ENCODE data around the gene IL21.
"Not testable (repeated sequence)": the region's sequence is repeated elsewhere in the genome, so short reads cannot be mapped to it uniquely, and the experiment has no call there.

The IL21 gene

DNA sequence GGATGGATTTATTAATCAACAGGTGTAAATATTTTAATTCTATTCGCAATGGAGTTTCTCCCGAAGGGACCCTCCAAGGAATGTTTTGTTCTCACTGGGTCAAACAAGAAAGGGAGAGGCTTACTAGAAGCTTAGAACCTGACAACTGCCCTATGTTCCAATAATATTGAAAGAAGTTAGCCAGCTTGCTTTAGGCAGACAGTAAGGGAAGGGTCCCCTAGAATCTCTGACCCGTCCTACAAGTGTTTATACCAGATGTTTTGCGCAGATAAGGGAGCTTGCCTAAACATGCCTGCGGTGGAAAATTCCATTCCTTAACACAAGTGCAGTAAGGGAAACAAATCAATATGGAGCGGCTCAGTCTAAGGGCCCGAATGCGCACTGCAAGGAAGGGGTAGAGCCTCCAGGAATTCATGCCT, 17.7 kb downstream of the IL21 start:
- no peak overlapping the region for H3K4me3 ChIP-seq (ENCODE audit: low read length)
- H3K36me3 ChIP-seq (ENCODE audit: insufficient read depth, low read depth, low read length) = no peaks in the 10 kb centered on the region
- no peaks in the 10 kb centered on the region for H3K9me3 ChIP-seq (ENCODE audit: insufficient read depth, low read depth, low read length)
- no peak overlapping the region for H3K9ac ChIP-seq (ENCODE audit: low read depth, low read length)
- peaks cover 8% of the 10 kb centered on the region for H3K4me1 ChIP-seq (ENCODE audit: insufficient read depth, low read length)
- no peak overlapping the region for H3K27ac ChIP-seq (ENCODE audit: low read length)
- H3K27me3 ChIP-seq (ENCODE audit: insufficient read depth, low read length) = no peaks in the 10 kb centered on the region

DNA sequence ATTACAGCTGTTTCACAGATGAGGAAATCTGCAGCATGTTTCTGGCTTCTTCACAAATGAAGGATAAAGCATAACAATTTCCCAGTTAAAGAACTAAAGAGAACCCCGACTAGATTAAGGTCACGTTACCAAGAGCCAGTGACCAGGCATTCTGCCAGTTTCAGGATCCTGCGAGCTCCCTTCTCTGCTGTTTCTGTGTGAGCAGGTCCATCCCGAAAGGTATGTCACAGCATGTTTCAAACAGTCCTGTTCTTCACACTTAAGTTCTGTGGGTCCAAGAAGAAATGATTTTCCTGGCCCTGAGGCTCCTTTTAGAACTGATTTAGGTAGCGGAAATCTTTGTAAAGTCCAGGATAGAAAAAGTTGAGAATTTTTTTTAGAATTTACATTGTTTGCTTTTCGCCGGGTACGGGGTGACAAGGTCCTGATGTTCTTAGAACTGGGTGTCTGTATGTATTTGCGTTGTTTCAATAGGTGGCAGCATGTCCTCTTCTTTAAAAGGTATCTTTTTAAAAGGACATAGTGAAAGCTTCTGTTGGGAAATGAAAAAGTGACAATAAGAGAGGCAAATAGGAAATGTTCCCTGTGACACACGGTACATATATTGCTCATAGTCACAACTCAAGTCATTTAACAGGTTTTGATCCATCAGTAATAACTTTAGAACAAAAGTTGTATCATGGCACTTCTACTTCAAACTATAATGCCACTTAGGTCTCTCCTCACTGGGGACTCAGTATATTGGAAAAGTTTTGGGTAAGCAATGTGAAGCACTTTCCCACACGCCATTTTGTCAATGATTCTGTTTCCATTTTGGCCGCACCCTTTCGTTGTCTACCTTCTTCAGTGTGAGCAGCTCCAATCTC, 18.4 kb downstream of the IL21 start:
- H3K4me1 ChIP-seq (ENCODE audit: insufficient read depth, low read length) = peaks cover 8% of the 10 kb centered on the region
- no peaks in the 10 kb centered on the region for H3K36me3 ChIP-seq (ENCODE audit: insufficient read depth, low read depth, low read length)
- H3K9me3 ChIP-seq (ENCODE audit: insufficient read depth, low read depth, low read length) = no peaks in the 10 kb centered on the region
- H3K9ac ChIP-seq (ENCODE audit: low read depth, low read length) = no peak overlapping the region
- no peak overlapping the region for H3K27ac ChIP-seq (ENCODE audit: low read length)
- no peaks in the 10 kb centered on the region for H3K27me3 ChIP-seq (ENCODE audit: insufficient read depth, low read length)
- no peak overlapping the region for H3K4me3 ChIP-seq (ENCODE audit: low read length)

DNA sequence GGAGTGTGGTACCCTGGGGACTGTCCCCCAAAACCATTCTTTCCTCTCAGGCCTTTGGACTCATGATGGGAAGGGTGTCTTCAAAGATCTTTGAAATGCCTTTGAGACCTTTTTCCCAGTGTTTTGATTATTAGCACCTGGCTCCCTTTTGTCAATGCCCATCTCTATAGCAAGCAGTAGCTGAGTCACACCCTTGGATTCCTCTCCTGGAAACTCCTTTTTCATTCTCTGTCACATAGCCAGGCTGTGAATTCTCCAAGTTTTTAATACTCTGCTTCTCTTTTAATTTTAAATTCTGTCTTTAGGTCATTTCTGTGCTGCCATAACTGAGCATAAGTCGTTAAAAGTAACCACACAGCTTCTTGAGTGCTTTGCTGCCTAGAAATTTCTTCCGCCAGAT, 29.7 kb downstream of the IL21 start:
- no peaks in the 10 kb centered on the region for H3K9me3 ChIP-seq (ENCODE audit: insufficient read depth, low read depth, low read length)
- H3K4me3 ChIP-seq (ENCODE audit: low read length) = no peak overlapping the region
- H3K36me3 ChIP-seq (ENCODE audit: insufficient read depth, low read depth, low read length) = no peaks in the 10 kb centered on the region
- H3K9ac ChIP-seq (ENCODE audit: low read depth, low read length) = no peak overlapping the region
- H3K27me3 ChIP-seq (ENCODE audit: insufficient read depth, low read length) = no peaks in the 10 kb centered on the region
- H3K4me1 ChIP-seq (ENCODE audit: insufficient read depth, low read length) = no peaks in the 10 kb centered on the region
- H3K27ac ChIP-seq (ENCODE audit: low read length) = no peak overlapping the region

DNA sequence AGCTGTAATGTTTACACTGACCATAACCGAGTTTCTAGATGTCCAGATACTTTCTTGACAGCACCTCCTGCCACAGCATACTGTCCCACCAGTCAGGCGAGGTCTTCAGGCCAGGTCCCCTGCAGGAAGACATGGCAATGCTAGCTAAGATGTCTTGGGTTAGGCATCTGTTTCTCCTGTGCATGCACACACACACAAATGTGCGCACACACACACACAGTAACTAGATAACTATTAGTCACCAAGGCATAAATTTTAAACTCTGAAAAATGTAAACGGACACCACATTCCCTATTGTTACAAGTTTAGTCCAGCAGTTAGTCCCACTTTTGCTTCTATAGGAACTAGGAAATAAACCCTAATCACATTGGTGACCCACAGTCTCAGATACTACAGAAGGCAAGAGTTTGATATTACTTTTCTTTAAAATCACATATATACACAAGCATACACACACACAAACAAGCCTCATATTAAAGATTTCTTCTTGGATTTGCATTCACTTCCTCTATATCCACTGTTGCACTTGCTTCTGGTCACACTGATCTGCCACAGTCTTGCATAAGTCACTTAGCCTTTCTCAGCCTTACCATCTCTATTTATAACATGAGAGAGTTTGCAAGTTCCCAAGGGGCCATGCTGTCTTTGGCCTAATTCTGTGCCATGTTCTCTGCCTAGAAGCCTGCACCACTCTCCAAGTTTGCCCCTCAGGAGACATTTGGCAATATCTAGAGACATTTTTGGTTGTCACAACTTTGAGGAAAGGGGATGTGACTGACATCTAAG, 32.2 kb downstream of the IL21 start:
- no peaks in the 10 kb centered on the region for H3K27me3 ChIP-seq (ENCODE audit: insufficient read depth, low read length)
- H3K27ac ChIP-seq (ENCODE audit: low read length) = no peak overlapping the region
- H3K4me3 ChIP-seq (ENCODE audit: low read length) = no peak overlapping the region
- no peaks in the 10 kb centered on the region for H3K4me1 ChIP-seq (ENCODE audit: insufficient read depth, low read length)
- H3K9ac ChIP-seq (ENCODE audit: low read depth, low read length) = no peak overlapping the region
- H3K9me3 ChIP-seq (ENCODE audit: insufficient read depth, low read depth, low read length) = no peaks in the 10 kb centered on the region
- H3K36me3 ChIP-seq (ENCODE audit: insufficient read depth, low read depth, low read length) = no peaks in the 10 kb centered on the region

DNA sequence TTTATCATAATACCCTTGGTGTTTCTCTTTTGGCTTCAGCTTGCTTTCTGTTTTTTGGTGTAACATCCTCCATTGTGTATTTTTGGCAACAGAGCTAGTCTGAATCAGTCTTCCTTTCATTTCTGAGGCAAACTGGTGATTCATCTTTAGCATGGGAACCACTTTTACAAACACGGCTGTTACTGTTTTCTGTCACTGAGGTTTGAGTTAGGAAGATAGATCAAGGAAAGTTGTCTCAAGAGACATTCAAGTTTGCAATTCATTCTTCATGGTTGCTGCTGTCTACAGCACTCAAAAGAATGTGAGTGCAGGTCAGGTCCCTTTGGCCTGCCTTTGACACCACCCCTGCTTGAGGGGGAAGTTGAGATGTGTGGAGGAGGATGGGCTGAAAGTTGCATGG, 36.3 kb downstream of the IL21 start:
- Histone ChIP-seq H3K9ac (ENCODE audit: low read depth, low read length) (no peak overlapping the region), H3K4me1 (ENCODE audit: insufficient read depth, low read length) (no peaks in the 10 kb centered on the region), H3K27me3 (ENCODE audit: insufficient read depth, low read length) (no peaks in the 10 kb centered on the region), H3K27ac (ENCODE audit: low read length) (no peak overlapping the region), H3K4me3 (ENCODE audit: low read length) (no peak overlapping the region), H3K36me3 (ENCODE audit: insufficient read depth, low read depth, low read length) (no peaks in the 10 kb centered on the region), H3K9me3 (ENCODE audit: insufficient read depth, low read depth, low read length) (no peaks in the 10 kb centered on the region)

DNA sequence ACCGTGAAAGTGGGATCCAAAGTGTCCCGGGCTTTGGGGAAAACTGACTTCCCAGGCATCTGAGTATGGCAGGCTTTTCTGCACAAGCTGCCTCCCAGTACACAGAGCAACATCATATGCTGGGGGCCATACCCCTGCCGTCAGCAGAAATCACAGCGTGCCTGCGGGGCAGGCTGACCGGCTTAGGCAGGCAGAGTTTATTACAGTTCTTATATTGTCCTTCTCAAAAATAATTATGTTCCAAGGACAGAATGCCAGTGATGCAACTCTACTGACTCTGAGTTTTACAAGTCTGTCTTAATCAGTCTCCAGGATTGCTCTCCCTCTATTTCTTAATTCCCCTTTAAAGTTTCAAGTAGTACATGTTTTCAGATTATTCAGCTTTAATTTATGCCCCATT, 37.0 kb downstream of the IL21 start:
- H3K4me1 ChIP-seq (ENCODE audit: insufficient read depth, low read length) = no peaks in the 10 kb centered on the region
- H3K36me3 ChIP-seq (ENCODE audit: insufficient read depth, low read depth, low read length) = no peaks in the 10 kb centered on the region
- H3K27ac ChIP-seq (ENCODE audit: low read length) = no peak overlapping the region
- no peak overlapping the region for H3K9ac ChIP-seq (ENCODE audit: low read depth, low read length)
- no peak overlapping the region for H3K4me3 ChIP-seq (ENCODE audit: low read length)
- no peaks in the 10 kb centered on the region for H3K27me3 ChIP-seq (ENCODE audit: insufficient read depth, low read length)
- H3K9me3 ChIP-seq (ENCODE audit: insufficient read depth, low read depth, low read length) = no peaks in the 10 kb centered on the region

DNA sequence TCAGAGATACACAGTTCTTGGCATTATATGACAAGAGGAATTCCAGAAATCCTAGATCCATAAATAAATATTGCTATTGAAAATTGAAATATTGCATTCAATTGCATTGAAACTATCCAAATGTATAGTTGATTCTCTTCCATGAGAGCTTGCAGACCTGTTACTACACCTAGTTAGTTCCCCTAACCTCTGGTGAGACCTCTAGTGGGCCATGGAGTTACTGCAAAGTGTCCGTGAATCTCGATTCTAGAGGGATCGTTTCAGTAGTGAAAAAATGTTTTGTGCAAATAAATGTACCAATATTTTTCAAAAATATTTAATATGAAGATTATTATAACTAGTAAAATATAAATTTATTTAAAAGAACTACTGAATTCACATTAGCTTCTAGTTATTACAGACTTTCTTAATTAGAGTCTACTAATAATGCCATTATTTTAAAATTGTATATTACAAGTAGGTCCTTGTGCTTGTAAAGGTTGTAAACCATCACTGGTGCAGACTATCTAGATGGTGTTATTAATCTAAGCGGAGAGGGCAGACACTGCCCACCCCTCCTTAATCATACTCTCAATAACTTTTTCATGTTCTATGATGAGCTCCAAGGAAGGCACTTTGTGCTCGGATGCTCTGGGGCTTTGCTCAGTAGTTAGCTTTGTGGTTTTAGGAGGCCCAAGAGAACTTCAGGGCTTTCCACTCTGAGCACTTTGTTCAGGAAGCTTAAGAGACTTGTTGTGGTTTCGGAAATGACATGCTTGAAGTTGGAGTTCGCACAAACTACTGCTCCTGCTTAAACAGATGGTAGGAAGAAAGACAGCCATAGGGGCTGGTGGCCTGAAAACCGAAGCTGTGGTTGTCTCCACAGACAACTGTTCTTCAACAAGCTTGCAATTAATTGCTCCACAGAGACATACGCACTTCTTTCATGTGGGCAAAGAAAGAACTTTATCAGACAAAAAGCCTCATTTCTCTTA, 42.8 kb downstream of the IL21 start:
- Histone ChIP-seq H3K36me3 (ENCODE audit: insufficient read depth, low read depth, low read length) (no peaks in the 10 kb centered on the region), H3K9me3 (ENCODE audit: insufficient read depth, low read depth, low read length) (peaks cover 11% of the 10 kb centered on the region; the same call in 1 of the 2 replicates), H3K27ac (ENCODE audit: low read length) (no peak overlapping the region), H3K4me1 (ENCODE audit: insufficient read depth, low read length) (no peaks in the 10 kb centered on the region), H3K9ac (ENCODE audit: low read depth, low read length) (no peak overlapping the region), H3K27me3 (ENCODE audit: insufficient read depth, low read length) (no peaks in the 10 kb centered on the region), H3K4me3 (ENCODE audit: low read length) (no peak overlapping the region)

DNA sequence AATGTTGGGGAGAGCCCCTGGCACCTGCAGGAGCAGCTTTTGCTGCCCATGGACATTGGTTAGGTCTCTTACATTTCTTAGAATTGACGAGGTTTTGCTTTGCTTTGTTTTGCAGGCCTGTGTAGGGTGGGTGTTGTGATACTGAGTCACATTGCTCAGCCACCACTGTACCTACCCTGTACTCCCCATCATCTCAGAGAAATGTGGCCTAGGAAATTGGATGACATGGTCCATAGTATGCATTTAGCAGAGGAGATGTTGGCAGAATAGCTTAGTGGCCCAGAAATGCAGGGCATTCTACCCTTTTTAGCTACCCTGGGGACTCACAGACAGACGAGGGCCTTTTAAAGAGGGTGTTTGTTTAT, 43.7 kb downstream of the IL21 start:
- Histone ChIP-seq H3K9me3 (ENCODE audit: insufficient read depth, low read depth, low read length) (peaks cover 11% of the 10 kb centered on the region; the same call in 1 of the 2 replicates), H3K36me3 (ENCODE audit: insufficient read depth, low read depth, low read length) (no peaks in the 10 kb centered on the region), H3K4me3 (ENCODE audit: low read length) (no peak overlapping the region), H3K9ac (ENCODE audit: low read depth, low read length) (no peak overlapping the region), H3K4me1 (ENCODE audit: insufficient read depth, low read length) (no peaks in the 10 kb centered on the region), H3K27ac (ENCODE audit: low read length) (no peak overlapping the region), H3K27me3 (ENCODE audit: insufficient read depth, low read length) (no peaks in the 10 kb centered on the region)

DNA sequence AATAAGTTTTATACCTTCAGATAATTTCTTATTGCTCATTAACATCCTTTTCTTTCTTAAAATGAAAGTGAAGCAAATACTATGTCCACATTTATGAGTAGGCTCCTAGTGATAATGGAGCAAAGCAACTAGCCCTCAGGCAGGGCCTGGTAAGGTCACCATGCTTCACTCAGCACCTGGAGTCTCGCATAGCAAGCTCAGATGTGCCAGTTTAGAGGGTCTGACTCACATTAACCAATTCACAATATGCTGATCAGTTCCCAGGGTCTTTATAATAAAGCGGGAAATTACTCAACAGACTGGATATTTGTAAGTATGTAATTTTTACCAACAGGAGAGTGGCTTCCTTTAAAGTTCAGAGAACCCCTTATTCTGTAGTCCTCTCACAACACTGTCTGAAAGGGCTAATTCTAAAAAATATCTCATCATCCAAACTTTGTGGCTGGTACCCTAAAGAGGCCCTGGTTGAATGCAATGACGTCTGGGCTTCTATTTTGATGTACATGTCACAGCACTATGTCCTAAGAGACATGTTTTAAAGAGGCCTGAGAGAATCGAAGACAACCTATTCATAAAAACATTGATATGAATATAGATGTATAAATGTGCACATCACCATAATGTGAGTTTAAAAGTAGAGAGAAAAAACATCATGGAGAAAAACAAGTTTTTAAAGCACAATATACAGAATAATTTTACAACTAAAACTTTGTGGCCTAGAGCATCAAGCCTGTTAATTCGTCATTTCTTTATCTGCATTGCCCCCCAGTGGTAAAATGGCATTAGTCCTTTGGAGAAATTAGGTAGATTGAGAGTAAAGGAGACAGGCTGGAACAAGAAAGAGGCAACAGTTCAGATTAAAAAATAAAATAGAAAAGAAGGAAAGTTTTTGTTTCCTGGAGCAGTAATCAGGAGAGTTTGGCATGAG, 44.3 kb downstream of the IL21 start:
- H3K9ac ChIP-seq (ENCODE audit: low read depth, low read length) = no peak overlapping the region

DNA sequence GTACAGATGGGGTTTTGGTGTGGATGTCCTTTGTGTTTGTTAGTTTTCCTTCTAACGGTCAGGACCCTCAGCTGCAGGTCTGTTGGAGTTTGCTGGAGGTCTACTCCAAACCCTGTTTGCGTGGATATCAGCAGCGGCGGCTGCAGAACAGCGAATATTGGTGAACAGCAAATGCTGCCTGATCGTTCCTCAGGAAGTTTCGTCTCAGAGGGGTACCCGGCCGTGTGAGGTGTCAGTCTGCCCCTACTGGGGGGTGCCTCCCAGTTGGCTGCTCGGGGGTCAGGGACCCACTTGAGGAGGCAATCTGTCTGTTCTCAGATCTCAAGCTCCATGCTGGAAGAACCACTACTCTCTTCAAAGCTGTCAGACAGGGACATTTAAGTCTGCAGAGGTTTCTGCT, 46.5 kb downstream of the IL21 start:
- H3K9ac ChIP-seq (ENCODE audit: low read depth, low read length); H3K4me1 ChIP-seq (ENCODE audit: insufficient read depth, low read length); H3K27ac ChIP-seq (ENCODE audit: low read length); H3K36me3 ChIP-seq (ENCODE audit: insufficient read depth, low read depth, low read length); H3K4me3 ChIP-seq (ENCODE audit: low read length); H3K27me3 ChIP-seq (ENCODE audit: insufficient read depth, low read length): not testable (repeated sequence)
- H3K9me3 ChIP-seq (ENCODE audit: insufficient read depth, low read depth, low read length) = peaks cover 11% of the 10 kb centered on the region; the same call in 1 of the 2 replicates

More for the DNA sequence above, 44.3 kb downstream of the IL21 start:
- Histone ChIP-seq H3K9me3 (ENCODE audit: insufficient read depth, low read depth, low read length) (peaks cover 11% of the 10 kb centered on the region; the same call in 1 of the 2 replicates), H3K27me3 (ENCODE audit: insufficient read depth, low read length) (no peaks in the 10 kb centered on the region), H3K4me3 (ENCODE audit: low read length) (no peak overlapping the region), H3K4me1 (ENCODE audit: insufficient read depth, low read length) (no peaks in the 10 kb centered on the region), H3K36me3 (ENCODE audit: insufficient read depth, low read depth, low read length) (no peaks in the 10 kb centered on the region), H3K27ac (ENCODE audit: low read length) (no peak overlapping the region)

All from iPS-20b (cell line).